ENCODE measurements around the gene ETFA.

The ETFA gene

GRCh38 chr15:76169018-76169417 lies 142.3 kb downstream of the ETFA start:
- DNase-seq: no peak

- DNase-seq: no peak
Measured at GRCh38 chr15:76168237-76168984, 142.9 kb downstream of the ETFA start.

DNA sequence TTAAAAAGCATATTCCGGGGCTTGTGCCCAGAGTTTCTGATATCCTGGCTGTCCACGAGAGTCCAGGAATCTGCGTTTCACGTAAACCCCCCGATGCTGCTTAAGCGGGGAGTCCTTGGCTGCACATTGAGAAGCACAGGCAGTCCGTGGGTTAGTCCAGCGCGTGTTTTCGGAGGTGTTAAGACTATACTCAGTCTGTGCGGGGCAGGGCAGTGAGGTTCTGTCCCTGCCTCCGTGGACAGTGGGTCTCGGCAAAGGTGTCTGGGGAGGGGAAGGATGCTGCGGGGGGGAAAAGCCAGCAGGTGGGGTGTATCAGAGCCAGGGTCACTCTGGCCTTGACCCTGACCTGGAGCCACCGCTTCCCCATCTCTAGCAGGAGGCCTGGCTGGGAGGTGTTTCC lies 145.3 kb downstream of the ETFA start:
- DNase-seq: no peak
